ENCODE data around the gene ARHGAP15.

The ARHGAP15 gene

DNA sequence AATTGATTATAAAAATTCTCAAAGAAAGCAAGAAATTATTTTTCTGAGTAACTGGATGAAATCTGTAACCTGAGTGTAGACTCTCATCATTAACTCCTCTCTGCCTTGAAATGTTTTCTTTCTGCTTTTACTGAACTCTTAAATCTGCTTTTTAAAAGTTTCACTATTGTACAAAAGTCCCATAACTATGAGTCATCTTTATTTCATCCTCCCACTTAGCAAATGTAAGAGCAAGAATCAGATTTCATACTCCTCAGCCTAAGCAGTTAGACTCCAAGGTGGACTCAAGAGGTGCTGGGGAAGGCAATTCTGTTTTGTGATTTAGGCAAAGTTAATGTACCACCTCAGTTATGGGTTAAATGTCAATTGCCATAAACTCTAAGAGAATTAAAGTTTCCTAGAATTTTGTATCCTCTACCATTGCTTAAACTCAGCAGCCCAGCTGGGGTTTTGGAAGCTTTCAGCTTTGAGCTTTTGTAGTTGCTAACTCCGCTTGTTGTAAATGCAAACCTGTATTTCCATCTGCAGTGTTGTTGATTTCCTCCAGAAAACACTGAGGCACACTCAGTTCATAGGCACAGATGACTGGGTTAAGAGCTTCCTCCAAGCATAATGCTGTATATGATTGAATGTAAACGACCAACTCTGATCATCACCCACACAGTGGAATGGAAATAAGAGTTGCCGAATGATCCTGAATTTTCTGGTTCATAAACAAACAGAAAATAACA, 268.8 kb downstream of the ARHGAP15 start:
- Histone ChIP-seq H3K9me3 (replicated peaks; ENCODE audit: insufficient read depth, low read length) (no peaks in the 10 kb centered on the region), H3K27me3 (replicated peaks; ENCODE audit: insufficient read depth, low read length) (no peaks in the 10 kb centered on the region), H3K4me2 (ENCODE audit: low read depth, low read length) (no peak overlapping the region), H3F3A (ENCODE audit: insufficient read depth, low read length) (no peaks in the 10 kb centered on the region), H3K36me3 (replicated peaks; ENCODE audit: insufficient read depth, low read length) (no peaks in the 10 kb centered on the region), H3K27ac (ENCODE audit: low read length) (no peak overlapping the region), H3K9me2 (replicated peaks; ENCODE audit: insufficient read depth, low read length) (no peaks in the 10 kb centered on the region), H3K9ac (ENCODE audit: low read length) (no peak overlapping the region), H3K4me3 (ENCODE audit: low read length) (no peak overlapping the region), H3K79me2 (ENCODE audit: low read length) (no peaks in the 10 kb centered on the region), H2AFZ (ENCODE audit: low read length) (no peak overlapping the region), H4K20me1 (ENCODE audit: insufficient read depth, low read length) (no peaks in the 10 kb centered on the region), H3K4me1 (ENCODE audit: low read length) (no peaks in the 10 kb centered on the region)
- no peak for DNase-seq
- TF ChIP-seq, protein P1, sequence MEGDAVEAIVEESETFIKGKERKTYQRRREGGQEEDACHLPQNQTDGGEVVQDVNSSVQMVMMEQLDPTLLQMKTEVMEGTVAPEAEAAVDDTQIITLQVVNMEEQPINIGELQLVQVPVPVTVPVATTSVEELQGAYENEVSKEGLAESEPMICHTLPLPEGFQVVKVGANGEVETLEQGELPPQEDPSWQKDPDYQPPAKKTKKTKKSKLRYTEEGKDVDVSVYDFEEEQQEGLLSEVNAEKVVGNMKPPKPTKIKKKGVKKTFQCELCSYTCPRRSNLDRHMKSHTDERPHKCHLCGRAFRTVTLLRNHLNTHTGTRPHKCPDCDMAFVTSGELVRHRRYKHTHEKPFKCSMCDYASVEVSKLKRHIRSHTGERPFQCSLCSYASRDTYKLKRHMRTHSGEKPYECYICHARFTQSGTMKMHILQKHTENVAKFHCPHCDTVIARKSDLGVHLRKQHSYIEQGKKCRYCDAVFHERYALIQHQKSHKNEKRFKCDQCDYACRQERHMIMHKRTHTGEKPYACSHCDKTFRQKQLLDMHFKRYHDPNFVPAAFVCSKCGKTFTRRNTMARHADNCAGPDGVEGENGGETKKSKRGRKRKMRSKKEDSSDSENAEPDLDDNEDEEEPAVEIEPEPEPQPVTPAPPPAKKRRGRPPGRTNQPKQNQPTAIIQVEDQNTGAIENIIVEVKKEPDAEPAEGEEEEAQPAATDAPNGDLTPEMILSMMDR (IDR thresholded peaks at IDR 0.05; ENCODE audit: low read length) = no peak
- TF ChIP-seq EZH2 (optimal IDR thresholded peaks at IDR 0.05; ENCODE audit: low read depth, low read length) (no peak), EZH2phosphoT487 (IDR thresholded peaks at IDR 0.05; ENCODE audit: low read length) (no peak)

DNA sequence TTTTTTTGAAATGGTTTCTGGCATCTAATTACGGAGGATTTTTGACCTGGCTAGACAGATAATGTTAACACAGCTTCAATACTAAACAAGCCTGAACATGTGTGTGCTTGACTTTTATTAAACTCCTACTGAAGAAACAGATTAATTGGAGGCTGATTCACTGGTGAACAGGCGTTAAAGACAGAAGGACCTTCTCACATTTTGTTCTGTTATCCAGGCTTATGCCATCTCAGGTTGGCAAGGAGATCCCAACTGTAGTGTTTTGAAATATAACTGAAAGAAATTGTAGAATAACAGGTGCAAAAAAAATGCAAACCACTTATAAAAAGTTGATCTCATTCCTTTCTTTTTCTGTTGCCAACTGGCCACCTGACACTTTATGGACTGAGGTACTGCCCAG, 269.6 kb downstream of the ARHGAP15 start:
- Histone ChIP-seq H3K9me2 (replicated peaks; ENCODE audit: insufficient read depth, low read length) (no peaks in the 10 kb centered on the region), H3F3A (ENCODE audit: insufficient read depth, low read length) (no peaks in the 10 kb centered on the region), H3K4me2 (ENCODE audit: low read depth, low read length) (no peak overlapping the region), H4K20me1 (ENCODE audit: insufficient read depth, low read length) (no peaks in the 10 kb centered on the region), H3K27me3 (replicated peaks; ENCODE audit: insufficient read depth, low read length) (no peaks in the 10 kb centered on the region), H3K36me3 (replicated peaks; ENCODE audit: insufficient read depth, low read length) (no peaks in the 10 kb centered on the region), H3K4me1 (ENCODE audit: low read length) (no peaks in the 10 kb centered on the region), H3K4me3 (ENCODE audit: low read length) (no peak overlapping the region), H3K9me3 (replicated peaks; ENCODE audit: insufficient read depth, low read length) (no peaks in the 10 kb centered on the region), H2AFZ (ENCODE audit: low read length) (no peak overlapping the region), H3K79me2 (ENCODE audit: low read length) (no peaks in the 10 kb centered on the region), H3K27ac (ENCODE audit: low read length) (no peak overlapping the region), H3K9ac (ENCODE audit: low read length) (no peak overlapping the region)
- TF ChIP-seq EZH2 (optimal IDR thresholded peaks at IDR 0.05; ENCODE audit: low read depth, low read length) = no peak
- TF ChIP-seq, protein P1 (IDR thresholded peaks at IDR 0.05; ENCODE audit: low read length) = no peak
- no peak for TF ChIP-seq EZH2phosphoT487 (IDR thresholded peaks at IDR 0.05; ENCODE audit: low read length)
- DNase-seq = no peak

DNA sequence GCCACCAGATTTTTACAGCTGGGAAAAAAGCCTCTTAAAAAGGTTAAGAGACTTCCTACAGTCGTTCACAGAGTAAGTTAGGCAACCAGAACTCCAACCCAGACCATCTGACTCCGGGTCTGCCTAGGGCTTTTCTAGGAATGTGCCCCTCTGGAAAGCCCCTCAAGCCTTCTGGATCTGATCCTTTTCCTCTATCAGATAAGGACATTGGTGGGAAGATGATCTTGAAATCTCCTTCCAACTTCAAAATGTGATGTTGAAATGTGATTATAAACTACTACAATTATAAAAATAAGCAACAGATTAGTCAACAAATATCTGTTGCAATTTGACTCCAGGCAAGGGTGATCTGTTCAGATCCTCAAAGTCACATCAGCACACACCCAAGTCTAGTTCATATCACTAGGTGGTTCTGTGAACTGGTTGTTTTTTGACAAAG, 270.4 kb downstream of the ARHGAP15 start:
- DNase-seq = no peak
- Histone ChIP-seq H3K9me3 (replicated peaks; ENCODE audit: insufficient read depth, low read length) (no peaks in the 10 kb centered on the region), H2AFZ (ENCODE audit: low read length) (no peak overlapping the region), H3K36me3 (replicated peaks; ENCODE audit: insufficient read depth, low read length) (no peaks in the 10 kb centered on the region), H3K4me1 (ENCODE audit: low read length) (no peaks in the 10 kb centered on the region), H3K9me2 (replicated peaks; ENCODE audit: insufficient read depth, low read length) (no peaks in the 10 kb centered on the region), H3K4me2 (ENCODE audit: low read depth, low read length) (no peak overlapping the region), H3K79me2 (ENCODE audit: low read length) (no peaks in the 10 kb centered on the region), H3K27ac (ENCODE audit: low read length) (no peak overlapping the region), H3K9ac (ENCODE audit: low read length) (no peak overlapping the region), H4K20me1 (ENCODE audit: insufficient read depth, low read length) (no peaks in the 10 kb centered on the region), H3K4me3 (ENCODE audit: low read length) (no peak overlapping the region), H3F3A (ENCODE audit: insufficient read depth, low read length) (no peaks in the 10 kb centered on the region), H3K27me3 (replicated peaks; ENCODE audit: insufficient read depth, low read length) (no peaks in the 10 kb centered on the region)
- TF ChIP-seq, protein P1 (IDR thresholded peaks at IDR 0.05; ENCODE audit: low read length) = no peak

Measured in MM.1S (cell line).